Fibroblast of peridontal ligament (primary cell): Measurements from ENCODE around the gene POLR2H.

Experiments used
- DNase-seq: peaks from one replicate; pipeline ENCODE4 v3.0.0-alpha.2; 2010; ENCODE audit errors: extremely low read depth

Gene POLR2H

GRCh38 chr3:184361532-184361931 is at the start of gene POLR2H, which contains the start of gene CLCN2:
Gene POLR2H (plus strand): TSS chr3:184361710. CDS start chr3:184363493, 1,783 bp downstream.
Gene CLCN2 (minus strand): TSS chr3:184361605. CDS start chr3:184361479, 126 bp downstream.
- DNase-seq, result no peak

- peak; percentile 91 for DNase-seq
These were observed 47.2 kb upstream of the POLR2H start, which contains the start of gene EIF4G1 for GRCh38 chr3:184314363-184314699. Gene EIF4G1 (plus strand): TSS chr3:184314606. CDS start chr3:184315797, 1,191 bp downstream.

GRCh38 chr3:184314700-184315542 is 46.6 kb upstream of the POLR2H start:
- peak; percentile 75 for DNase-seq

- no peak for DNase-seq
These were observed 46.0 kb upstream of the POLR2H start for GRCh38 chr3:184315543-184315867.

GRCh38 chr3:184315871-184316661 is 45.4 kb upstream of the POLR2H start:
- no peak for DNase-seq

GRCh38 chr3:184316792-184317191 is 44.7 kb upstream of the POLR2H start:
- no peak for DNase-seq

GRCh38 chr3:184317201-184317600 is 44.3 kb upstream of the POLR2H start:
- no peak for DNase-seq

GRCh38 chr3:184320104-184320445 is 41.4 kb upstream of the POLR2H start:
- DNase-seq, result peak; percentile 97

GRCh38 chr3:184321666-184322065 is 39.8 kb upstream of the POLR2H start:
- DNase-seq, result no peak

GRCh38 chr3:184322731-184323487 is 38.6 kb upstream of the POLR2H start:
- DNase-seq, result no peak

- no peak for DNase-seq
These were observed 37.8 kb upstream of the POLR2H start for GRCh38 chr3:184323696-184324095.

GRCh38 chr3:184325269-184325668 is 36.2 kb upstream of the POLR2H start:
- no peak for DNase-seq

GRCh38 chr3:184325715-184326369 is 35.7 kb upstream of the POLR2H start:
- DNase-seq, result no peak

GRCh38 chr3:184327171-184327570 is 34.3 kb upstream of the POLR2H start:
- no peak for DNase-seq

- DNase-seq, result no peak
These were observed 33.0 kb upstream of the POLR2H start for GRCh38 chr3:184328516-184328915.

- DNase-seq, result peak; percentile 59
These were observed 29.0 kb upstream of the POLR2H start for GRCh38 chr3:184332370-184333090.

GRCh38 chr3:184333190-184333589 is 28.3 kb upstream of the POLR2H start:
- no peak for DNase-seq

- DNase-seq, result no peak
These were observed 27.8 kb upstream of the POLR2H start for GRCh38 chr3:184333700-184334099.

GRCh38 chr3:184334470-184335158 is 26.9 kb upstream of the POLR2H start:
- DNase-seq, result peak; percentile 35

- DNase-seq, result no peak
These were observed 26.2 kb upstream of the POLR2H start for GRCh38 chr3:184335291-184335660.
